Suprapubic skin (tissue), 3 donors: ENCODE data around the gene NCF4.

Source experiments
- POLR2A ChIP-seq, 2 donors: fragments of 450-650 bp; IDR thresholded peaks; one replicate each; pipeline ENCODE4 v1.6.1; 2017; ENCODE audit warnings: antibody characterized with exemption in 2 of 2, mild to moderate bottlenecking in 2 of 2, moderate library complexity in 2 of 2
- TF ChIP-seq, protein P1 (sequence below), 2 donors: fragments of 200-600 bp in 1 of 2; fragments of 450-650 bp in 1 of 2; sonication (generic) in 1 of 2; IDR thresholded peaks; one replicate each; pipeline ENCODE4 v1.5.1; 2016 to 2019; ENCODE audit warnings: antibody characterized with exemption in 2 of 2, mild to moderate bottlenecking in 1 of 2, moderate library complexity in 1 of 2

DNA sequence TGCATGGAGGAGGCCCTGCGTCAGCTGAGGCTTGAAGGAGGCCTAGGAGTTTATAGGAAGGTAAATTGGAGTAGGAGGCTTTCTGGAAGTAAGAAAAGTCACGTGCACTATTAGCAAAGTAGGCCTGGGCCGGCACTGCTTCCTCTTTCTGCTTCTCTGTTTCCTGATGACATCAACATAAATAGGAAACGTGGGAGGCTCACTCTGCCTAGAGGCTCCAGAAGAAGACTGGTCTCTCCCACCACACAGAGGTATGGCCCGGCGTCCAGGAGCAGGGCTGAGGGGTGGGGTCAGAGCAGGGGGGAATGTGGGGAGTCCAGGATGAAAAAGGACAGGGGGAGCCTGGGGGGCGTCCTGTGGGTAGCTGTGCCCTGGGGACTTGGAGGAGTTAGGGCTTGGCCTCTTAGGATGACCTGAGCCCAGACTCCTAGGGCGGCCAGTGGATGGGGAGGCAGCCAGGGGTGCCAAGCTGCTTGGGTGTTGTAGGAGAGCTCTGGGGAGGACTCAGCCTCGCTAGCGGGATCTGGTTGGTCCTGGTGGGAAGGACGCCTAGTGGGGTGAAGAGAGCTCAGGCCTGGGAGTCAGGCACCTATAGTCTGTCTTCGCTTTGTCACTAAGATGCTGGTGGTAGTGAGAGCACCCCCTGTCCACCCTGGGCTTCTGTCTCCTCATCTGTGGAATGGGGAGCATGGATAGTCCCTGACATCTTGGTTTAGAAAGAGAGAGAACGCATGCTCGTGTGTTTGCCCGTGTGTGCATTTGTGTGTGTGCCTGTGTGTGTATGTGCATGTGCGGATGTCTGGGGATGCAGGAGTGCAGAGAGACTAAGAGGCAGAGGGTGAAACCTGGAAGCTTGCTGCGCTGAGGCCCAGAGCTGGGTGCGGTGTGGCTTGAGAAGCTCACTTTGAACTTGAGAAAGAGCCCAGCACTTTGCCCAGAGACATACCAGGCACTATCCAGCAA, 52.9 kb downstream of the NCF4 start, which contains the start of gene CSF2RB:
- TF ChIP-seq, protein P1, sequence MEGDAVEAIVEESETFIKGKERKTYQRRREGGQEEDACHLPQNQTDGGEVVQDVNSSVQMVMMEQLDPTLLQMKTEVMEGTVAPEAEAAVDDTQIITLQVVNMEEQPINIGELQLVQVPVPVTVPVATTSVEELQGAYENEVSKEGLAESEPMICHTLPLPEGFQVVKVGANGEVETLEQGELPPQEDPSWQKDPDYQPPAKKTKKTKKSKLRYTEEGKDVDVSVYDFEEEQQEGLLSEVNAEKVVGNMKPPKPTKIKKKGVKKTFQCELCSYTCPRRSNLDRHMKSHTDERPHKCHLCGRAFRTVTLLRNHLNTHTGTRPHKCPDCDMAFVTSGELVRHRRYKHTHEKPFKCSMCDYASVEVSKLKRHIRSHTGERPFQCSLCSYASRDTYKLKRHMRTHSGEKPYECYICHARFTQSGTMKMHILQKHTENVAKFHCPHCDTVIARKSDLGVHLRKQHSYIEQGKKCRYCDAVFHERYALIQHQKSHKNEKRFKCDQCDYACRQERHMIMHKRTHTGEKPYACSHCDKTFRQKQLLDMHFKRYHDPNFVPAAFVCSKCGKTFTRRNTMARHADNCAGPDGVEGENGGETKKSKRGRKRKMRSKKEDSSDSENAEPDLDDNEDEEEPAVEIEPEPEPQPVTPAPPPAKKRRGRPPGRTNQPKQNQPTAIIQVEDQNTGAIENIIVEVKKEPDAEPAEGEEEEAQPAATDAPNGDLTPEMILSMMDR (IDR thresholded peaks at IDR 0.05) = no peak
- TF ChIP-seq POLR2A (IDR thresholded peaks at IDR 0.05) = no peak
